GM19372 (cell line): ENCODE results near the gene STK11.
A peak's percentile ranks its signal among the peaks of the same experiment; 100 is the strongest.

Source experiments
- ATAC-seq: cut with Tn5 transposase; IDR thresholded peaks from one replicate; pipeline ENCODE4 v1.9.1; 2021; ENCODE audit warnings: mild to moderate bottlenecking, low read depth, moderate library complexity; ENCODE audit not compliant: unreplicated experiment

STK11 gene

DNA sequence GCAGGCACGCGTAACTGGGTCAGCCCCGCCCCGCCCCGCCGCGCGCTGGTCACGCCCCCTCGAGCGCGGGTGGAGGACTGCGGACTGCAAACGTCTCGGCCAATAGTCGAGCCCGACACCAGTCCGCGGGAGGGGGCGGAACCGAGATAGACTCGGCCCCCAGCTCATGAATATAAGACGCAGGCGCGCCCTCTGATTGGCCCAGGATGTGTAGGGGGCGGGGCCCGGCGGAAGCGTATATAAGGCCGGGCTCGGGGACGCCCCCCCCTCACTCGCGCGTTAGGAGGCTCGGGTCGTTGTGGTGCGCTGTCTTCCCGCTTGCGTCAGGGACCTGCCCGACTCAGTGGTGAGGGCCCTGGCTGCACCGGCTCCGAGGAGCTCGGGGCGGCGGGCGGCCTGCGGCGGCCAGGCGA is 63.5 kb downstream of the STK11 start, which contains the start of gene CIRBP:
Gene CIRBP, plus strand, starts transcription at position 268 of the 413 bp plus-strand sequence. CDS start 1,602 bp downstream, outside the sequence.
- ATAC-seq, result peak; percentile 55

DNA sequence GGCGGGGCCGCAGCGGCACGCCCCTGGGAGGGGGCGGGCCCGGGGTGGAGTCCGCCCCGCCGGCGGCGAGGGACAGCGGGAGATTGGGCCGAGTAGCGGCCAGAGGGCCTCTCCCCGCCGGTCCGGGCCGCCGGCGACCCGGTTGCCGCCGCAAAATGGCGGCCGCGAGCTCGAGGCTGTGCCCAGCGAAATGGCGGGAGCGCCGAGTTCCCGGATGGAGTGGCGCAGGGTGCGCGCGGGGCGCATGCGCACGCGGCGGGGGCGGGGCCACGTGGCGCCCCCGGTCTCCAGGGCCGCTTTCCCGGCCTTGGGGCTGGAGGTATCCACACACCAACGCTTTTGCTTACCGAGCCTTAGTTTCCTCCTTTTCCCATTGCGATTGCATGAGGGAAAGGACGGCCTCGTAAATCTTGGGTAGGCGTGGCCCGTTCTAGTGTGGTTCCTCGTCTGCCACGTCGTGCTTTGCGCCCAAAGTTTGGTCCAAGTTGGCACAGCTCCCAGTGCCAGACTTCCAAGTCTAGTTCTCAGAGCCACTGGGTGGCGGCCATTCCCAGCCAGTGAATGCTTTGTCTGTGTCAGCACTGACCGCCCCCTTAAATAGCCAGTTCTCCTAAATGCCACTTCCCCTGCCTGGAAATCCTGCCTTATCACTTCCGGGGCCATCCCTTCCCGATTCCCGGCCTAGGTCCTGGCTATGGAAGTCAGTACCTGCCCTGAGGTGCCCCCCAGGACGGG is 64.1 kb downstream of the STK11 start:
- ATAC-seq, result peak; percentile 30

DNA sequence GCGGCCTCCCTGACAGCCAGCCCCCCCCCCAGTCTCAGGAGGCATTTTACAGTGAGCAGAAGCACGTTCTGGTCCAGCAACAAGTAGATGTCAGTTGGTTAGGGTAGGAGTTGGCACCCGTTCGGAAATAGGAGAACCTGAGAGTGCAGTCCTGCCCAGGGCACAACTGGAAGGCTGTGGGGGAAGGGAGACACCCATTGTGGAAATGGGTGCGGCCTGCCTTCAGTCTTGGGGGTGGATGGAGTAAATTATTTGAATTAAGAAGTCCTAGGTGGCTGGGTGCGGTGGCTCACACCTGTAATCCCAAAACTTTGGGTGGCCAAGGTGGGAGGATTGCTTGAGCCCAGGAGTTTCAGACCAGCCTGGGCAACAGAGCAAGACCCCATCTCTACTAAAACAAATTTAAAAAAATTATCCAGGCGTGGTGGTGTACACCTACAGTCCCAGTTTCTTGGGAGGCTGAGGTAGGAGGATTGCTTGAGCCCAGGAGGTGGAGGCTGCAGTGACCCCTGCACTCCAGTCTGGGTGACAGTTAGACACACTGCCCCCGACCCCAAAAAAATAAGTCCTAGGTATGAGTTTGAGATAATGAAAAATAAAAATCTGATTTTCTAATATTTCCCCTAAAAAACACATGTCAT is 64.8 kb downstream of the STK11 start:
- no peak for ATAC-seq

DNA sequence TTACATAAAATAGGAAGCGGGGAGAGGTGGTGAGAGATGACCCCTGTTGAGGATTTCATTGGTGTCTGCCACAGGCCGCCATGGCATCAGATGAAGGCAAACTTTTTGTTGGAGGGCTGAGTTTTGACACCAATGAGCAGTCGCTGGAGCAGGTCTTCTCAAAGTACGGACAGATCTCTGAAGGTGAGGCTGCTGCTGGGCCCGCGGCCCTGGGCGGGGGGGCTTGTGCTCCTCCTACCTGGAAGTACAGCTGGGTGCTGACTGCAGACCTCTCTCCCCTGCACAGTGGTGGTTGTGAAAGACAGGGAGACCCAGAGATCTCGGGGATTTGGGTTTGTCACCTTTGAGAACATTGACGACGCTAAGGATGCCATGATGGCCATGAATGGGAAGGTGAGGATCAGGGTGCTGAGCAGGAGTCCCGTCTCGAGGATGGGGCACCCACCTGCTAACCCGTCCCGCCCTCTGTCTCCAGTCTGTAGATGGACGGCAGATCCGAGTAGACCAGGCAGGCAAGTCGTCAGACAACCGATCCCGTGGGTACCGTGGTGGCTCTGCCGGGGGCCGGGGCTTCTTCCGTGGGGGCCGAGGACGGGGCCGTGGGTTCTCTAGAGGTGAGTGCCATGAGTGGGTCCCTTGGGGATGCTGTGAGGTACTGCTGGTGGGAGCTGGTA is 65.4 kb downstream of the STK11 start:
- no peak for ATAC-seq

DNA sequence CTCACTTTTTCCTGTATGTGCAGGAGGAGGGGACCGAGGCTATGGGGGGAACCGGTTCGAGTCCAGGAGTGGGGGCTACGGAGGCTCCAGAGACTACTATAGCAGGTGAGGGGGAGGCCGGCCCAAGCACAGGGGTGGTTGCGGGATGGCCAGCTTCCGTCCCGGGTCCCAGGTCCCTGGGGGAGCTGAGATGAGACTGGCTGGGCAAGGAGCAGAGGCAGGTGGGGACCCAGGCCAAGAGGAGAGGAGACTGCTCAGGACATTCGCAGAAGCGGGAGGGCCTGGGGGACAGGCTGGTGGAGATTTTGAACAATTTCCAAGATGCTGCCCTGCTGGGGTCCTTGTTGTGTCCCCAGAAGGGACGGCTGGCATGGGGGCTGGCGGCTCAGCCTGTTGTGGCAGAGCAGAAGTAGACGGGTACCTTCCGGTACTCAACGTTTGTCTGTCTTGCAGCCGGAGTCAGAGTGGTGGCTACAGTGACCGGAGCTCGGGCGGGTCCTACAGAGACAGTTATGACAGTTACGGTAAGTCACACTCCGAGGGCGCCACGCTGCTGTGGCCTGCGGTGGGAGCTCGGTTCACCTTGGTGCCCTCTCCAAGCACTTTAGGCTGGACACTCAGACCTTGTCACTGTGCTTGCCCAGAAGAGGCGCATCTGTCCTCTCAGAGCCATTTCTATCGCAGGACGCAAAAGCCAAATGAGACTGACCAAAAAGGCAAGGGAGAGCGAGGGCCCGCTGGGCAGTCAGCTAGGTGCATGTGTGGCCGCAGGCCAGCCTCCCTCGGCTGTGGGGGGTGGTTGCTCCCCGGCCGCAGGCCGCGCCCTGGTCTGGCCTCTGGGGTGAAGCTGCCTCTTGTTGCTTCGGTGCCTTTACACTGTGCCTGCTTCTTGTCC is 66.2 kb downstream of the STK11 start:
- ATAC-seq, result no peak

DNA sequence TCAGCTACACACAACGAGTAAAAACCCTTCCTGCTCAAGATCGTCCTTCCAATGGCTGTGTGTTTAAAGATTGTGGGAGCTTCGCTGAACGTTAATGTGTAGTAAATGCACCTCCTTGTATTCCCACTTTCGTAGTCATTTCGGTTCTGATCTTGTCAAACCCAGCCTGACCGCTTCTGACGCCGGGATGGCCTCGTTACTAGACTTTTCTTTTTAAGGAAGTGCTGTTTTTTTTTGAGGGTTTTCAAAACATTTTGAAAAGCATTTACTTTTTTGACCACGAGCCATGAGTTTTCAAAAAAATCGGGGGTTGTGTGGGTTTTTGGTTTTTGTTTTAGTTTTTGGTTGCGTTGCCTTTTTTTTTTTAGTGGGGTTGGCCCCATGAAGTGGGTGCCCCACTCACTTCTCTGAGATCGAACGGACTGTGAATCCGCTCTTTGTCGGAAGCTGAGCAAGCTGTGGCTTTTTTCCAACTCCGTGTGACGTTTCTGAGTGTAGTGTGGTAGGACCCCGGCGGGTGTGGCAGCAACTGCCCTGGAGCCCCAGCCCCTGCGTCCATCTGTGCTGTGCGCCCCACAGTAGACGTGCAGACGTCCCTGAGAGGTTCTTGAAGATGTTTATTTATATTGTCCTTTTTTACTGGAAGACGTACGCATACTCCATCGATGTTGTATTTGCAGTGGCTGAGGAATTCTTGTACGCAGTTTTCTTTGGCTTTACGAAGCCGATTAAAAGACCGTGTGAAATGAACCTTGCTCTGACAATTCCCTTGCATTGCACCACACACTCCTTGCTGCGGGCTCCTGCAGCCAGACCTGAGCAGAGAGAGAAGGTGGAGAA is 67.1 kb downstream of the STK11 start:
- ATAC-seq, result no peak

DNA sequence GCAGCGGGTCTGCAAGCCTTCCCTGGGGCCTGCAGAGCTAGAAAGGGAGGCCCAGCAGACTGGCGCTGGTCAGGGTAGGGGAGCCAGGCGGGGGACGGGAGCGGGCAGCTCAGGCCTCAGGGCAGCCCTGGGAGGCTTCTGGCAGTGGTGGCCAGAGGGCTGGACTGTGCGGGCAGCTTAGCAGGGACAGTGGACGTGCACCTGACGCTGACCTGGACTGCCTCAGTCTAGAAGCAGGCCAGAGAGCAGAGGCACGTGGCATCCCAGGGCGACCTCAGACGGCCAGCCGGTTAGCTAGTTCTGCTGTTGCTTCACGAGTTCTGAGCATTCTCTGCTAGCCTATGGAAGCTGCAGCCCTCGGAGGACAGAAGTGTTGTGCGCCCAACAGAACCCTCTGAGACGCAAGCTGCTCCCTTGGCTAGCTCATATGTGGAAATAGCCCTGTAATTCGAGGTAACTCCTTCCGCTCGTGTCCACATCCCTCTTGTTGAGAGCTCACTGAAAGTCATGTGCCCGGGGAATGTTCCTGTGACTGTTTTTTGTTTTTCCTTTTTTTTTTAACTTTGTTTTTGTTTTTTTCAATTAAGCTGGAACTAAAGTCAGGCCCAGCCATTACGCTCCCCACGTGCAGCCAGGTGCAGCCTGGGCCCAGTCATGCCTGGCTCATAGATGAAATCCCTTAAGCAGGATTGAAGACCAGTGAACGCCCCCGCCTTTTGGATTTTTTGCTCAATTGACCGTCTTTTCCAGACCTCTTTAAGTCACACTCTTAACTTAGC is 67.9 kb downstream of the STK11 start:
- ATAC-seq, result no peak

DNA sequence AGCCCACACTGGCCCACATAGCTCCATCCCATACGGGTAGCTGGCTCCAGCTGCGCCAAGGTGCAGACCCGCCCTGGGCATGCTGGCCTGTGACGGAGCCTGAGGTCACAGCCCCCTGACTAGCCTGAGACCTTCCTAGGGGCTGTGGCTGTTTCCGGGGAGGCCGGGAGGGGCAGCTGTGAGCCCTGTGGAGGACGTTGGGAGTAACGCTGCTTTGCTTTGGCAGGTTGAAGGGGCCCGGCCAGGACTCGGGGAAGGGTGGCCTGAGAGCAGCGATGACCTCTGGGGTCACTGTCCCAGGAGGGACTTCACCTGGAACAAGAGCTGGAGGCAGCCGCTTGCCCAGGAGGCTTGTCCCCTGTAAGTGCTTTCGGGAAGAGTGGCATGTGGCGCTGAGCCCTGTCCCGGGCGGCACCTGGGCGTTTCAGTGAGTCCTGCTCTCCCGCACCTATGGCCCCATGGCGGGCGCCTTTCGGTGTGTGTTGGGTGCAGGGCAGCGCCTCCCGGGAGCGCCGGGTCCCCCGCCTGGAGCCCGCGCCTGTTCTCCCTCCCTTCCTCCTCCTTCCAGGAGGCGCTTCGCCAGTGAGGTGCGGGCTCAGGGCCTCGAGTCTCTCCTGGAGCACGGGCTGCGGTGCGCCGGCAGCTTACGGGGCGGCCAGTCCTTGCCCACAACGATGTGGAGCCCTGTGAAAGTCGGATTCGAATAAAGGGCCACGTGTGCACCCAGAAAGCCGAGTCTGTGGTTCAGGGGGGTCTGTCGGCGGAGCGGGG is 68.7 kb downstream of the STK11 start:
- ATAC-seq, result no peak

DNA sequence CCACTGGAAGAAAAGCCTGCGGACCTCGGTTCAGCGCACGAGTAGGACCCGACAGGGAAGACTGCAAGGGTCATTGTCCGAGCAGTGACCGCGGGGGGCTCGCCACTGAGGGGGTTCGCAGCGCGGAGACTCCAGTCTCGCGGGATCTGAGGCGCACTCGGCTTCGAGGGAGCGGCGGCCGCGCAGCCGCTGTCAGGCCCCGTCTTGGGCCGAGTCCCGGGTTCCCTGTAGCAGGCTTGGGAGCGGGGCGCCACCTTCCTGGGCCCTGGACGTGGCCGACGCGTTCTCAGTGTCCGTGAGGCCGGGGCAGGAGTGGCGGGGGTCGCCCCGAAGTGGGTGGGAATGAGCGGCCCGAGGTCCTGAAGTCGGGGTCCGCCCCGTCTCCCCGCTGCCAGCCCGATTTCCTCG is 69.3 kb downstream of the STK11 start:
- ATAC-seq, result no peak

DNA sequence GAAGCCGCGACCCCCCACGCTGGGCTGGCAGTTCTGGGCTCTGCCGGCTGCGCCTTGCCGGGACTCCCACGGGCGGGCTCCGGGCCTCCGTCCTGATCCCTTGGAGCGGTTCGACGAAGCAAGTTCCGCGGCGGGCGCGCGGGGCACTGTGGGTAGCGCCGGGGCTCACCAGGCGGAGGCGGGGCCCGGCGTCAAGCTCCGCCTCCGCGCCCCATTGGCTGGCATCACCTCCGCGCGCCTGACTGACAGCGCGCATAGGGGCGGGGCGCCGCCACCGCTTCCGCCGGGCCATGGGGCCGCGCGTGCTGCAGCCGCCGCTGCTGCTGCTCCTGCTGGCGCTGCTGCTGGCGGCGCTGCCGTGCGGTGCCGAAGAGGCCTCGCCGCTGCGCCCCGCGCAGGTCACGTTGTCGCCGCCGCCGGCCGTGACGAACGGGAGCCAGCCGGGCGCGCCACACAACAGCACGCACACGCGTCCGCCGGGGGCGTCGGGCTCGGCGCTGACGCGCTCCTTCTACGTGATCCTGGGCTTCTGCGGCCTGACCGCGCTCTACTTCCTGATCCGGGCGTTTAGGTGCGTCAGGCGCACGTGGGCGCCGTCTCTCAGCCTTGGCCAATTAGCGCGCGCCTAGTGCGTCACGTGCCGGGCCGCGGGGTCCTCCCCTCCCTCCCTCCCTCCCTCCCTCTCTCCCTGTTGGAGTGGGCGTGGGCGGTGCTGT is 69.8 kb downstream of the STK11 start, which contains the start of gene FAM174C:
Gene FAM174C, plus strand, starts transcription at position 271 of the 716 bp plus-strand sequence. Its CDS starts 20 bp downstream, at position 291.
- ATAC-seq, result peak; percentile 79

DNA sequence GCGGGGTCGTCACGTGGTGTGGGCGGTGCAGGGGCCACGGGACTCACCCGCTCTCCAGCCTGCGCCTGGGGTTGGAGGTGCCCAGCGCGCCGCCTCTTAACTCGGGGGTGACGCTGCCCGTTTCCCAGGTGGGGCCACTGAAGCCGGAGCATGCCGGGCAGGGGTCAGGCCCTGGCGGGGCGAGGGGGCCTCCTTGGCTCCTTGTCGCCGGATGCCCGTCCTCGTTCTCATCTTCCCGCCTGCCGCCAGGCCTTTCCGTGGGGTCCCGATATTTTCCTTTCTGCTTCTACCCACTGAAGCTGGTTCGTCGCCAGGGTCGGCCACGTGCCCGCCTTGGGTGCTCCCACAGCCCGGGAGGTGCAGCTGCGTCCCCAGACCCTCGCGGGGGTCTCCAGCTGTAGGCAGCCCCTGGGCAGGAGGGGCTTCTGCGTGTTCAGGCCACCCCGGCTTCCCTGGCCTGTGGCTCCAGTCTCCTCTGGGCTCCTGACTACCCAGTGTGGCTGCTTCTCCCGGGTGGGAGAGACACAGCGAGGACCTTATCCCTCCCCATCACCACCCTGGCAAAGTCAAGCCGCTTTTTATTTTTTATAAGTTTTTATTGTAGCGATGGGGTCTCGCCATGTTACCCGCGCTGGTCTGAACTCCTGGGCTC is 70.5 kb downstream of the STK11 start:
- no peak for ATAC-seq

DNA sequence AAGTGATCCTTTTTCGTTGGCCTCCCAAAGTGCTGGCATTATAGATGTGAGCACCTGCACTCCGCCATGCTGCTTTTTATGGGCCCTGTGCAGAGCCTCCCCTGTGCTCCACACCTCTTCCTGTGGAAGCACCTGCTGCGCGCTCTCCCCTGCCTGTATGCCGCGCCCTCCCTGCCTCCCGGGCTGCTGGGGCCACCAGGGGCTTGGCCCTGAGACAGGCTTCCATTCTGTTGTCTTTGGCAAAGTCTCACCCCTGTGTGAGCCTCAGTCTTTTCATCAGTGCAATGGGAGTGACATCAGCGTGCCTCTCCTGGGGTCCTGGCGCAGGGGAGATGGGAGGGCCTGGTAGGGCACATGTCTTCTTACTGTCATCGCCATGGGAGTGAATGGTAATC is 71.0 kb downstream of the STK11 start:
- no peak for ATAC-seq

DNA sequence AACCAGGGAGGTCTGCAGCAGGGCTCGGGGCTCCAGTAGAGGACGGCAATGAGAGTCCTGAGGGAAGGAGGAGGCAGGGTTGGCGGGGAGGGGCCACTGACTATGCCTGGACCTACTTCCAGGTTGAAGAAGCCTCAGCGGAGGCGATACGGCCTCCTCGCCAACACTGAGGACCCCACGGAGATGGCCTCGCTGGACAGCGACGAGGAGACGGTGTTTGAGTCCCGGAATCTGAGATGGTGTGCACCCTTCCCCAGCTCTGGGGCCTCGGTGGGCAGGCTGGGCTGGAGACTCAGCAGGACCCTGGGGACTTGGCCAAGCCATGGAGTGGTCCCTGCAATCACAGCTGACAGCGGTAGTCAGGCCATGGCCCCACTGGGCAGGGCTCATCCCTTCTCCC is 71.5 kb downstream of the STK11 start:
- no peak for ATAC-seq
